A673 (cell line): ENCODE measurements around the gene TRRAP.

Experiments used
- CTCF ChIP-seq: fragments of 300-800, 200-600 bp; sonication (generic); conservative IDR thresholded peaks from 2 replicates; pipeline ENCODE4 v1.5.1; 2017; ENCODE audit warnings: low read depth, mild to moderate bottlenecking, antibody characterized with exemption, low read length, moderate library complexity, mixed read lengths
- EZH2 ChIP-seq: fragments of 200-600 bp; sonication (generic); IDR thresholded peaks from 2 replicates; pipeline ENCODE4 v1.6.1; 2017; ENCODE audit warnings: borderline replicate concordance, low read depth, mild to moderate bottlenecking, mixed read lengths, antibody characterized with exemption, low read length; ENCODE audit not compliant: poor library complexity, severe bottlenecking

- TF ChIP-seq CTCF (no peak), EZH2 (no peak)
Measured at GRCh38 chr7:98840722-98841121, 37.6 kb upstream of the TRRAP start.
